ENCODE data around the gene C2orf72. TPM values are rescaled to one million over a fixed set of nuclear protein-coding genes. Genes with fewer than 3 reads are reported as not detected.
A peak's percentile ranks its signal among the peaks of the same experiment; 100 is the strongest.

Gene C2orf72
- total and polyA plus RNA-seq, 2 of the 13 experiments (the other 11 are each of a cell fraction or from before 2014, with no cell fraction given) = 147 to 203 TPM

GRCh38 chr2:231049286-231050017, 12.1 kb downstream of the C2orf72 start (continued):
- TF ChIP-seq ZBTB40 (IDR thresholded peaks at IDR 0.05) (no peak), ZBTB40 (CRISPR knock-in tag; IDR thresholded peaks at IDR 0.05) (no peak), ZNF432 (CRISPR knock-in tag; IDR thresholded peaks at IDR 0.05; ENCODE audit: borderline replicate concordance) (0 out of 2 replicates have a peak, but pooled peaks have one; percentile 46), ZBTB42 (CRISPR knock-in tag; IDR thresholded peaks at IDR 0.05) (0 out of 2 replicates have a peak, but pooled peaks have one; percentile 14), RBFOX2 (IDR thresholded peaks at IDR 0.05; ENCODE audit: low read depth, low read length) (peak; percentile 49; the same call in 1 of the 2 replicates), ZNF563 (CRISPR knock-in tag; IDR thresholded peaks at IDR 0.05) (0 out of 2 replicates have a peak, but pooled peaks have one; percentile 1), ZNF205 (CRISPR knock-in tag; IDR thresholded peaks at IDR 0.05) (no peak), SNAPC5 (CRISPR knock-in tag; IDR thresholded peaks at IDR 0.05; ENCODE audit: borderline replicate concordance) (peak; percentile 41; the same call in 1 of the 2 replicates), GTF3A (CRISPR knock-in tag; conservative IDR thresholded peaks at IDR 0.05) (0 out of 2 replicates have a peak, but pooled peaks have one; percentile 14), ZBTB7A (CRISPR knock-in tag; IDR thresholded peaks at IDR 0.05) (0 out of 2 replicates have a peak, but pooled peaks have one; percentile 21), ZNF431 (CRISPR knock-in tag; IDR thresholded peaks at IDR 0.05; ENCODE audit: borderline replicate concordance, low read depth) (peak; percentile 59; the same call in 1 of the 2 replicates), CSRNP1 (CRISPR knock-in tag; IDR thresholded peaks at IDR 0.05) (0 out of 2 replicates have a peak, but pooled peaks have one; percentile 12), RBM22 (optimal IDR thresholded peaks at IDR 0.05; ENCODE audit: low read length) (peak; percentile 89), HNF1B (CRISPR knock-in tag; IDR thresholded peaks at IDR 0.05) (0 out of 2 replicates have a peak, but pooled peaks have one; percentile 13), ELF4 (CRISPR knock-in tag; IDR thresholded peaks at IDR 0.05; ENCODE audit: borderline replicate concordance) (peak; percentile 36; the same call in 1 of the 2 replicates)

Data from HepG2 (cell line).